Stimulated activated CD4-positive, alpha-beta T cell treated with anti-CD3 and anti-CD28 coated beads, TNF-alpha, amount 100 ng/mL, for 4 hours (primary cell): ENCODE data around the gene RPS10.
A peak's percentile ranks its signal among the peaks of the same experiment; 100 is the strongest.
"Not testable (repeated sequence)": the region's sequence is repeated elsewhere in the genome, so short reads cannot be mapped to it uniquely, and the experiment has no call there.

Source experiments
- DNase-seq, 3 experiments: peaks; one replicate each; pipeline ENCODE4 v3.0.0-alpha.2; 2020; ENCODE audit warnings: low read depth in 3 of 3

Gene RPS10

DNA sequence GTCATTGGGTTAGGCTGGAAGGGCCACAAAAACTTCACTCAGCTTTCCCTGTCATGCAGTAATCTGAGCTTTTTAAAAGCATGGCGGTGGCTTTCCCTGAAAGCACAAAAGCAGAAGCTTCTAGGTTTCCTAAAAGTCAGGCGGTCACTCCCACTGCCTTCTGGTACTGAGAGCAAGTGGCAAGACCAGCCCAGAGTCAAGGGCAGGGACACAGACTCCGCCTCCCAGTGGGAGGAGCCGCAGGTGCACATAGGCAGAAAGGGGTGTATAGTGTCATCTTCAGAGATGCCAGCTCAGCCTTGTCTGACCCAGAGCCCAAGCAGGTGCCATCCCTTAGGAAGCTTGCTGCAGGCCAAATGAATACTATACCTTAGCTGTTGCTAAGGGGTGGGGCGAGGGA is 22.0 kb upstream of the RPS10 start:
- DNase-seq, result no peak

DNA sequence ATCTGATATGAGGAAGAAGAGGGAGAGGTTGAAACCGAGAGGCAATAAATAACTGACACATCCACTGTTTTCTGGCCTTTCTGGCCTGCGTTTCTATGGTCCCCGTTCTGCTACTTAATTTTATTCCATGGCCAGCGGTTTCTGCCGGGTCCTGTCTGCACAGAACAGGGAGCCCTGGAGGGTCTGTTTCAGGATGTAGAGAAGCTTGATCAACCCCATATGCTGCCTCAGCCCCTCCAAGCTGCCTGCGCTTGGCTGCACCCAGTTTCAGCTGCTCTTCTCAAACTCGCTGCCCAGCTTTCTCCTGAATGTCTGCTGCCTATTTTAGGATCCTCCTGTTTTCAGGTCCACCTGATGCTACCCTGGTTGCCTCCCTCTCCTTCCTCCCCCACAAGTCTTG is 21.5 kb upstream of the RPS10 start:
- no peak for DNase-seq

DNA sequence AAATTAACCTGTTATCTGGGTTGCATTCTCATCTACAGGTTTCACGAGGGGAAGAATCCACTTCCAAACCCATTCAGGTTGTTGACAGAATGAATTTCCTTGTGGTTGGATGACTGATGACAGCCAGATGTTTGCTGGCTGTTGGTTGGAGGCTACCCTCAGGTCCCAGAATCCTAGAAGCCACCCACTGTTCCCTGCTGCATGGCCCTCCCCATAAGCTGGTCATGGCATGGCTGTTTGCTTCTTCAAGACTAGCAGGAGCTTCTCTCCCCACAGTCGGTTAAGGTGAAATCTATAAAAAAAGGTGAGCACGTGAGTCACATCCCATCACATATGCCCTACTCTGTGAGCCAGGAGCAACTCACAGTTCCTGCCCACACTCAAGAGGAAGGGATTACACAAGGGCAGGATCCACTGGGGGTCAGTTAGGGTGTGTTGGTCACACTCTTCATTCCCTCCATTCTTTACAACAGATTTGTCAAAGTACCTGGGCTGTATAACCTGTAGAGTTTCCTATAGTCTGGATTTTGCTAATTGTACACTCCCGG is 19.5 kb upstream of the RPS10 start:
- DNase-seq, result no peak

DNA sequence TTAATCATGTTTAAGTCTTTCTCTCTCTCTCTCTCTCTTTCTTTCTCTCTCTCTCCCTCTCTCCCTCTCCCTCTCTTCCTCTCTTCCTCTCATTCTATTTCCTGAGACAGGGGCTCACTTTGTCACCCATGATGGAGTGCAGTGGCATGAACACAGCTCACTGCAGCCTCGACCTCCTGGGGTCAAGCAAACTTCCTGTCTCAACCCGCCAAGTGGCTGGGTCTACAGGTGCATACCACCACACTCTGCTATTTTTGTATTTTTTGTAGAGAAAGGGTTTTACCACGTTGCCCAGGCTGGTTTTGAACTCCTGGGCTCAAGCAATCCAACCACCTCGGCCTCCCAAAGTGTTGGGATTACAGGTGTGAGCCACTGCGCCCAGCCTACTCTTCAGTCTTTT is 15.7 kb upstream of the RPS10 start:
- no peak for DNase-seq

DNA sequence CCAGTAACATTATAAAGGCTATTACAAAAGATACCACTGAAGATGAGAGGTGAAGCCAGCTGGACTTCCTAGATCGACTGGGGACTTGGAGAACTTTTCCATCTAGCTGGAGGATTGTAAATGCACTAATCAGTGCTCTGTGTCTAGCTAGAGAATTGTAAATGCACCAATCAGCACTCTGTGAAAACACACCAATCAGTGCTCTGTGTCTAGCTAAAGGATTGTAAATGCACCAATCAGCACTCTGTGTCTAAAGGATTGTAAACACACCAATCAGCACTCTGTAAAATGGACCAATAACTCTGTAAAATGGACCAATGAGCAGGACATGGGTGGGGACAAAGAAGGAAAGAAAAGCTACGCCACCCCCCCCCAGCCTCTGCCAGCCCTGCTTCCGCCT is 13.6 kb upstream of the RPS10 start:
- no peak for DNase-seq

DNA sequence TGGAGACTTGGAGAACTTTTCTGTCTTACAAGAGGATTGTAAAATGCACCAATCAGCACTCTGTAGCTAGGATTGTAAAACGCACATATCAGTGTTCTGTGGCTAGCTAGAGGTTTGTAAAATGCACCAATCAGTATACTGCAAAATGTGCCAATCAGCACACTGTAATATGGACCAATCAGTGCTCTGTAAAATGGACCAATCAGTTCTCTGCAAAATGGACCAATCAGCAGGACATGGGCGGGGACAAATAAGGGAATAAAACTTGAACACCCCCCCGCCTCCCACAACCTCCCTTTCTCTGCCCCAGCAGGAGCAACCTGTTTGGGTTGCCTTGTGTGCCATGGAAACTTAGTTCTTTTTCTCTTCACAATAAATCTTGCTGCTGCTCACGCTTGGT is 12.8 kb upstream of the RPS10 start:
- no peak for DNase-seq

DNA sequence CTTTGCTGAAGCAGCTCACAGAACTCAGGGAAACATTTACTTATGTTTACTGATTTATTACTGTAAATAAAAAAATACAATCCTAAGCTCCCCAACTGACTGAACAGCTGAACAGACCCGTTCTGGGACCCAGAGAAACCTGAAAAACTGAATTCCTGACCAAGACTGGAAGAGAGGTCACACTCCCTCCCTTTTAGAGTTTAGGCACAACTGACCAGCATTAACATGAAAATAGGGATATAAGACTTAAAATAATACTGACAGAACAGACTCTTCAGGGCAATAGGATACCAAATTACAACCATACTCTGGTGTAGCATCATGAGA is 11.7 kb upstream of the RPS10 start:
- no peak for DNase-seq

DNA sequence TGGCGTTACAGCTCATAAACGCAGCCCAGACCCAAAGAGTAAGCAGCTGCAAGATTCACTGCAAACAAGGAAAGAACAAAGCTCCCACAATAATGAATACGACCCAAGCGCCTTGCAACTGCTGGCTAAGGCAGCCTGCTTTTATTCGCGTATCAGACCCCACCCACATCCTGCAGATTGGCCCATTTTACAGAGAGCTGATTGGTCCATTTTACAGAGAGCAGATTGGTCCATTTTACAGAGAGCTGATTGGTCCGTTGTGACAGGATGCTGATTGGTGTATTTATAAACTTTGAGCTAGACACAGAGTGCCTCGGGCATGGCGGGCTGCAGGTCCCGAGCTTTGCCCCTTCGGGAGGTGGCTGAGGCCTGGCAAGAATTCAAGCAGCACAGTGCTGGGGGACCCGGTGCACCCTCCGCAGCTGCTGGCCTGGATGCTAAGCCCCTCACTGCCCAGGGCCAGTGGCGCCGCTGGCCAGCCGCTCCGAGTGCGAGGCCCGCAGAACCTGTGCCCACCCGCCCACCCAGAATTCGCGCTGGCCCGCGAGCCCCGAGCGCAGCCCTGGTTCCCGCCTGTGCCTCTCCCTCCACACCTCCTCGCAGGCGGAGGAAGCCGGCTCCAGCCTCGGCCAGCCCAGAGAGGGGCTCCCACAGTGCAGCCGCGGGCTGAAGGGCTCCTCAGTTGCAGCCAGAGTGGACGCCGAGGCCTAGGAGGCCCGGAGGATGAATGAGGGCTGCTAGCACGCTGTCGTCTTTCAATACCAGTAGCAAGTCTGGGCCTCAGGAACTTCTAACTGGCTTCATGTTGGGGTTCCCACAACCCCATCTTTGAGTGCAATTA is 11.2 kb upstream of the RPS10 start:
- no peak for DNase-seq

DNA sequence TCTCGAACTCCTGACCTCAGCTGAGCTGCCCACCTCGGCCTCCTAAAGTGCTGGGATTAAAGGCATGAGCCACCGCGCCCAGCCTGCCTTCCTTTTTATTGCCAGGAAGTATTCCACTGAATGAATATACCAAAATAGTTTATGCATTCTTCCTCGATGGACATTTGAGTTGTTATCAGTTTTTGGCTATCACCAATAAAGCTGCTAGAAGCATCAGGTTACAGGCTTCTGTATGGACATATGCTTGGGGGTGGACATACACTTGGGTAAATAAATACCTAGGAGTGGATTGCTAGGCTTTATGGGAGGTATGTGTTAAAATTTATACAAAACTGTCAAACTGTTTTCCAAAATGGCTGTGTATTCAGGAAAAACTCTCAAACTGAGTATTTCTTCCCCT is 10.0 kb upstream of the RPS10 start:
- no peak for DNase-seq

DNA sequence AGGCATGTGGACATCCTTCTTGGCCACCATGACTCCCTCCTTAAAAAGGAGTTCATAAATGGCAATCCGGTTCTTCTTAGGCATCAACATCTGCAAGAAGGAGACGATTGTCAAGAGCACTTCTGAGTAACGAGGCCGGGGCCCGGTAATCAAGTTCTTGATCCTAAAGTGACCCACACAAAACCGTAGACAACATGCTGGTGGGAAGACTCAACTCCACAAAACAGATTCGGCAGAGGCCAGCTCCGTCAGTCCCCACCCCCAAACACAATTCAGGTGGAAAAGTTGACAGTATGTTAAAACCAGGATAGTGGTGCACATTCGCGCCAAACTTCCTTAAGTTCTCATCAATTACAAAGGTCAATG is 754 bp downstream of the RPS10 start:
- DNase-seq, result peak in 1 of 3 experiments; percentile 5

DNA sequence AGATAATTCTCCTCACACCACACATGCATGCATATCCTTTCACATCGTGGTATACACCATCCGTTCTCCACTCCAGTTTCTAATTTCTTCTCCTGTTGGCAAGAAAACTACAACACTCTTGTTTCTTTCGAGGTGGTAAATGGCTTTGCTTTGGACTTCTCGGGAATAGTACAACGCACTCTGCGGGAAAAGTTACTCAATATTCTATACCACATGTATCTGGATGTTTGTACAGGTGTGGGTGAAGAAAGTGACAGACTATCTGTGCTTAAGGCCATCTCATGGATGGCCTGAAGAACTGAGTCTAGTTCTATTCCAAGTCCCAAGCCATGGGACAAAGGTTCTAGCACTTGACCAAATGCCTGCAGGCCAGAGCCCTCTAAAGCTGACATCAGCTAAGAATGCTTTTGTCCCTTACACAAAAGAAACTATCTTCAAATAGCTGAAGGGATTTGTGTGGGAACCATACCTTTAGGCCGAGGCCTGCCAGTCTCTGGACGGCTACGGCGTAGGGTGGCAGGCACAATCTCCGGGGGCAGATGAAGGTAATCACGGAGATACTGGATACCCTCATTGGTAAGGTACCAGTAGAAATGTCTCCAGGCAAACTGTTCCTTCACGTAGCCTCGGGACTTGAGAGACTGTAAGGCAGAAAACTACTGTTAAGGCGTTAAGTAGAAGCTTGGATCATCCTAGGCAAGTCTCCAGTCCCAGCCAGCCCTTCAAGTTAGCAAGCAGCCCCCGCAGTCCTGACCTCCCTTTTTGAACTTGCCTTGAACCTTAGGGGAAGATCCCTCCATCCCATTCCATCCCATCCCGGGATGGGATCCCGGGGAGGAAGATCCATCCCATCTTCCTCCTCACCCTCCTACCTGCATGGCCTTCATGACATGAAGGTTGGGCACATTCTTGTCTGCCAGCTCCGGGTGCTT is 1.4 kb downstream of the RPS10 start:
- no peak for DNase-seq

DNA sequence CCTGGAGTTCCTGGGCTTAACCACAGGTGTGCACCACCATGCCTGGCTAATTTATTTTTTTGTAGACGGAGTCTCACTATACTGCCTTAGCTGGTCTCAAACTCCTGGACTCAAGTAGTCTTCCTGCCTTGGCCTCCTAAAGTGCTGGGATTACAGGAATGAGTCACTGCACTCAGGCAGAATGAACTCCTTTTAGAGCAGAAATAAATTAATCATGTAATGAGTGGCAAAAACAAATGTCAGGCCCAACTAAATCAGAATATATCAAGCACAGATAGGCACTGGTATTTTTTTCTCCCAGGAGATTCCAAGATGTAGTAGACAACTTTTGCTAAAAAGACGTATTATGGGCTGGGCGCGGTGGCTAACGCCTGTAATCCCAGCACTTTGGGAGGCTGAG is 2.6 kb downstream of the RPS10 start:
- DNase-seq, result no peak

DNA sequence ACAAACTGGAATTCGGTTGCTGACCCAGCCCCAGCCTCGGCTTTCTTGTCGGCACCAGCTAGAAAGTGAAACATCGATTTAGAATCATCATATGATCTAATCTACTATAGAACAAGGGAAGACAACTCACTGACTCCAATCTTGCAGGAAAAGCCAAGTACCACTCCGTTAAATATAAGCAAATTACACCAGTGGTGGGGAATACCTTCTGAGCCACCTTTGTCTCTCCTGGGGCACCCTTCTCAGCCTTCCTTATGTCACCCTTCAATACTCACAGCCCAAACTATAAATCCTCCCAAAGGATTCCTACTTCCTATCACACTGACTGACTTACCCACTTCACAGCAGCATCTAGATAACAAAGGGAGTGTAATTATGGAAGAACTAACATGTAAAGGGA is 7.5 kb downstream of the RPS10 start:
- no peak for DNase-seq

DNA sequence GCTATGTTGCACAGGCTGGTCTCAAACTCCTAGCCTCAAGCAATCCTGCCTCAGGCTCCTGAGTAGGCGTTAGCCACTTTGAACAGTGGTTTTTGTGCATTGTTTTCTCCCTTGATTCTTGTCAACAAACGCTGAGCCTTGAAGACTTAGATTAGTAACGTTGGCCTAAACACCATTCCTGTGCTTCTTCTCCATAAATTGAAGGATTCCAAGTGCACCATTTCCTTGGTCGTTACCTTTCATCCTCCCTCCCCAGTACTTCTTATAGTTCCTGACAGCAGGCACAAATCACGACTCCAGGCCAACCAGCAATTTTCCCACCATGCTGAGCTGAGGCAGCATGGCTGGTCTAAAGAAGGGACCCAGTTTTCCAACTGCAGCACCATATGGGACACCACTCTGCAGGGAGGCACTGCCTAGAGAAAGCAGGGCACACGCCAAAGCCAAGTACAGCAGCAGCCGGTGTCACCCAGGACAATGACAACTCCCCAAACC is 8.9 kb downstream of the RPS10 start:
- DNase-seq, result no peak

DNA sequence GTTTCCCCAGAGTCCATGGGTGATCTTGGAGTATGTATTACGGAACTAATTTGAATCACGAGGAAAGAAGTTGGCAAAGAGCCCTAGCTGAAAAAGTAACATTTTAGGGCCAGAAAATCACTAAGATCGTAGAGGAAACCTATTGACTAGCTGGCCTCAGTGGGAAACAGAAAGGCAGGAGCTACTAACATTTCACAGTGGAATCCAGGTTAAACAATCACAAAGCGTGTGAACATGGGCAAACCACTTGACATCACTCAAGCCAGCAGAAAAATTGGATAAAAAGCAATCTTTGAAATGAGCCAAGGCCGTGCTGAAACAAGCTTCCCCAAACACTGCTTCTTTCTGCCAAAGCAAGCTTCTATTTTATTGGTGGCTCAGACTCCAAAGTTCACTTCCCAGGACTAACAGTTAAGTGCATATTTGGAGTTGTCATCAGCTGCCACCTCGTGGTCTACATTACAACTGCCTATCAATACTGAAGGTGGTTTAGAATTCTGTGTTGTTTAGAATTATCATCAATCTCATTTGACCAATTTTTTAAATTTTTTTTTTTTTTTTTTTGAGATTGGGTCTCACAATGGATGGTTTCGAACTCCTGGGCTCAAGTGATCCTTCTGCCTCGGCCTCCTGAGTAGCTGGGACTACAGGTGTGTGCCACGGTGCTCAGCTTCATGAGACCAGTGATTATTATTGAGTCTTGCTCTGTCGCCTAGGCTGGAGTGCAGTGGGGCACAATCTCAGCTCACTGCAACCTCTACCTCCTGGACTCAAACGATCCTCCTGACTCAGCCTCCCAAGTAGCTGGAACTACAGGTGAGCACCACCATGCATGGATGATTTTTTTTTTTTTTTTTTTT is 10.6 kb downstream of the RPS10 start:
- no peak for DNase-seq

DNA sequence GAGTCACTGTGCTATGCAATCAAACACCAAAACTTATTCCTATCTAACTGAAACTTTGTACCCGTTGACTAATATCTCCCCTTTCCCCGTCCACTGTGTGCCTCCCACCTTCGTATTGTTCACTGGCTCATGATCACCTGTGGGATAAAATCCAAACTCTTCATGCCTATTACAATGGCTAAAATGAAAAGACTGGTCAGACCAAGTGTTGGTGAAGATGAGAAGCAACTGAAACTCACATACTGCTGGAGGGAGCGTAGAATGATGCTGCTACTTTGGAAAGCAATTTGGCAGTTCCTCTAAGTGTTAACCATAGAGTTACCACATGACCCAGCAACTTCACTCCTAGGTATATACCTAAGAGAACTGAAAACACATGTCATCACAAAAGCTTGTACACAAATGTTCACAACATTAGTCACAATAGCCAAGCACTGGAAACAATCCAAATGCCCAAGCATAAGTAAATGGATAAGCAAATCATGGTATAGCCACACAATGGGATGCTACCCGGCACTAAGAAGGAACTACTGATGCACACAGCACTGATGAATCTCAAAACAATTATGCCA is 13.1 kb downstream of the RPS10 start:
- DNase-seq, result no peak

DNA sequence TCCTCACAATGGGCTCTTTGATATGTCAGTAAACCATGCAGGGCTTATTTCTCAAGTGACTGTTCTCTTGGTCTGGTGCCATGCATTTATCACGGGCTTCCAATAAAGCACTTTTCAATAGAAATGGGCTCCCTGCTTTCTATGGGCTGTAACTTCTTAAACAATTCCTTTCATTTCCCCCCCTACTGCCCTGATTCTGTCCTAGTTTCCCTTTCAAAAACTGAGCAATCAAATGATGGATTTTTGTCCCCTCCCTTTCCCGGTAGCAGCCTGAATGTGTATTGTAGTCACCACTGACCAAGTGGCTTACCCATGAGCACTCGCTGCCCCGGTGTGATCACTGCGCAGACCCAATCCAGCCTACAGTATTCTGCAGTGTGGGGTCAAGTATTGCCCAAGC is 13.9 kb downstream of the RPS10 start:
- DNase-seq, result no peak

DNA sequence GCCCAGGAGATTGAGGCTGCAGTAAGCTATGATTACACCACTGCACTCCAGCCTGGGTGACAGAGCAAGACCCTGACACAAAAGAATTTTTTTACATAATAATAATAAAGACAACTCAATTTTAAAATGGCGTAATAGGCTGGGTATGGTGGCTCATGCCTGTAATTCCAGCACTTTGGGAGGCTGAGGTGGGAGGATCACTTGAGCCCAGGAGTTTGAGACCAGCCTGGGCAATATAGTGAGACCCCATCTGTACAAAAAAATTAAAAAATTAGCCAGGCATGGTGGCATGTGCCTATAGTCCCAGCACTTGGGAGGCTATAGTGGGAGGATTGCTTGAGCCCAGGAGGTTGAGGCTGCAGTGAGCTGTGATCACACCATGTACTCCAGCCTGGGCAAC is 18.0 kb downstream of the RPS10 start:
- not testable (repeated sequence) for DNase-seq

DNA sequence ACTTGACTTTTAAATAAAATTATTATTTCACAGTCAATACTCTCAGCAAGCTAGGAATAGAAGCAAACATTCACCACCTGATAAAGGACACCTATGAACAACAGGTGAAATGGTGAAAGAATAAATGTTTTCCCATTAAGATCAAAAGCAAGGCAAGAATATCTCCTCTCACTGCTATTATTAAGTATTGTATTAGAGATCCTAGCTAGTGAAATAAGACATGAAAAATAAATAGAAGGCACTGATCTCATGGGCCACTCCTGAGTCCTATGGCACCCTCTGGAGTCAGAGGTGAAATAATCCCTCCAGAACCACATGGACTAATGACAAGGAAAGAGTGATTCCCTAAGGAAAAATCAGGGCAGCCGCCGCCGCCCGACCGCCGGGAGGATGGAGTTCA is 29.4 kb downstream of the RPS10 start:
- no peak for DNase-seq

DNA sequence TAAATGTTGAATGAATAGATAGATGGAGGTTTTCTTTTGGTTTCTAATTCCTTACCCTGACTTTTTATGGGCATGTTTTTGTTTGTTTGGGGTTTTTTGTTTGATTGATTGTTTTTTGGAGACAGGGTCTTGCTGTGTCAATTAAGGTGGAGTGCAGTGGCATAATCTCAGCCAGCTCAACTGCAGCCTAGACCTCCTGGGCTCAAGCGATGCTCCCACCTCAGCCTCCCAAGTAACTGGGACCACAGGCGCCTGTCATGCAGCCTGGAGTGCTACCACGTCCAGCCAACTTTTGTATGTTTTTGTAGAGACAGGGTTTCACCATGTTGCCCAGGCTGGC is 31.9 kb downstream of the RPS10 start:
- DNase-seq, result no peak

DNA sequence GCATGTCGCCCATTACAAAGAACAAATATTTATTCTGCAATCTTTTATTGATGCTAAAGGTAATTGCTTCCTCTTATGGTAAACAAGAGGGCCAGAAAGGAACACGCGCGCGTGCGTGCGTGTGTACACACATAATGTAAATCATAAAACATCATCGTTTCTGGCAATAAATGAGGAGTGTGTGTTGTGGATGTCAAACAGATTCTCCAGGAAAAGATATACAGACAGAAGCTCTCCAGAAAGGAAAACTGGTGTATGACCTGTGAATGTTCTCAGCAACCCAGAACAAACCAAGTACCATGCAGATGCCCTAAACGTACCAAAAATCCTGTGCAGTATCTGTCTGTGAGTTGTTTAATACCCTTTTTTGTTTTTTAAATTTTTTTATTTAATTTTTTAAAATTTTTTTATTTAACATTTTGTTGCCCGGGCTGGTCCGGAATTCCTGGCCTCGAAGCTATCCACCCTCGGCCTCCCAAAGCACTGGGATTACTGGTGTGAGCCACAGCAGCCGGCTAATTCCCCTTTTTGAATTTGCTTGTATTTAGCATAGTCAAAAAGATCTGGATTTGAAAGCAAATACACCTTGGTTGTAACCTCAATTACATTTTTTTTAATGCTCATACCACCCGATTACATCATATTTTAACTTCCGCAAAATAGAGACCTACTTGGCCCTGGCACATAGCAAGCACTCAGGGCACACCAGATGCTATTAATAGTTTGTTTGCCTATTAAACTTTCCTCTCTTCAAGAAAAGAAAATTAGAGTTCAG is 32.5 kb downstream of the RPS10 start:
- DNase-seq, result no peak
